Mesodermal cell (in vitro differentiated cells): Measurements from ENCODE around the gene ARL8B.
"Not testable (repeated sequence)": the region's sequence is repeated elsewhere in the genome, so short reads cannot be mapped to it uniquely, and the experiment has no call there.

Experiments used
- H3K27ac ChIP-seq: 2 replicates; pipeline ENCODE4 v1.7.0; 2013; ENCODE audit warnings: mild to moderate bottlenecking, low read depth, low read length, moderate library complexity; ENCODE audit not compliant: severe bottlenecking
- H3K36me3 ChIP-seq: 2 replicates; pipeline ENCODE4 v1.7.1; 2013; ENCODE audit warnings: mild to moderate bottlenecking, low read length, moderate library complexity; ENCODE audit not compliant: control insufficient read depth, insufficient read depth
- H3K4me1 ChIP-seq: one replicate; pipeline ENCODE4 v1.7.1; 2013; ENCODE audit warnings: mild to moderate bottlenecking, low read length; ENCODE audit not compliant: insufficient read depth, control insufficient read depth, poor library complexity, severe bottlenecking
- H3K4me3 ChIP-seq: 2 replicates; pipeline ENCODE4 v1.7.0; 2013; ENCODE audit warnings: low read length, control low read depth, mild to moderate bottlenecking; ENCODE audit not compliant: insufficient read depth, poor library complexity, severe bottlenecking; ENCODE audit errors: extremely low read depth
- H3K9me3 ChIP-seq: 2 replicates; pipeline ENCODE4 v1.7.1; 2013; ENCODE audit warnings: mild to moderate bottlenecking, low read length, moderate library complexity; ENCODE audit not compliant: control insufficient read depth
- WGBS, 2 experiments: methylation state at CpG; one replicate each; pipeline ENCODE4 v1.1.5; 2013; ENCODE audit warnings: missing lambda C conversion rate in 2 of 2; ENCODE audit not compliant: insufficient coverage in 2 of 2; 5-methylcytosine and 5-hydroxymethylcytosine counted together

Gene ARL8B

GRCh38 chr3:5090197-5090596 lies 31.9 kb upstream of the ARL8B start:
- H3K4me3 ChIP-seq: no peak overlapping the region
- H3K4me1 ChIP-seq: no peaks in the 10 kb centered on the region
- H3K36me3 ChIP-seq: no peaks in the 10 kb centered on the region
- H3K9me3 ChIP-seq: no peaks in the 10 kb centered on the region
- 84 to 100% methylated on average over 2 to 4 of the region's 5 CpGs for WGBS, 2 experiments
- H3K27ac ChIP-seq: no peak overlapping the region

DNA sequence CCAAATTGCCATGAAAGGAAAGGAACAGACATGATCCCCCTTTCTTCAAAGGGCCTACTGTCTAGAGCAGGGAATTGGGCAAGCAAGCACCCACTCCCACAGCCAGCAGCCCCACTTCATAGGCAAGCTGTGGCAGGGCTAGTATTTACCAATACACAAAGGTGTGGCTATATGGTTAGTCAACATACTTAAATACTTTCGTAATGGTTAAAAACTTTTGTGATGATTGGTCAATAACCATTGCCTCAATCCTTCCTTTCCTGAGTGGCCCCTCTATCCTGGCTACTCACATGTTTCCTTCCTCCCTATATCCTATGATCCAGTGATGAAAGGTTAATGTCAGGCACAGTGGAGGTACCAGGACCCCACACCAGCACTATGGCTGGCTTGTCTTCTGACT lies 30.1 kb upstream of the ARL8B start:
- H3K36me3 ChIP-seq: no peaks in the 10 kb centered on the region
- WGBS, 2 experiments: no CpG with 5 or more reads among the region's 1 CpG
- no peaks in the 10 kb centered on the region for H3K4me1 ChIP-seq
- no peak overlapping the region for H3K4me3 ChIP-seq
- H3K9me3 ChIP-seq: no peaks in the 10 kb centered on the region
- no peak overlapping the region for H3K27ac ChIP-seq

DNA sequence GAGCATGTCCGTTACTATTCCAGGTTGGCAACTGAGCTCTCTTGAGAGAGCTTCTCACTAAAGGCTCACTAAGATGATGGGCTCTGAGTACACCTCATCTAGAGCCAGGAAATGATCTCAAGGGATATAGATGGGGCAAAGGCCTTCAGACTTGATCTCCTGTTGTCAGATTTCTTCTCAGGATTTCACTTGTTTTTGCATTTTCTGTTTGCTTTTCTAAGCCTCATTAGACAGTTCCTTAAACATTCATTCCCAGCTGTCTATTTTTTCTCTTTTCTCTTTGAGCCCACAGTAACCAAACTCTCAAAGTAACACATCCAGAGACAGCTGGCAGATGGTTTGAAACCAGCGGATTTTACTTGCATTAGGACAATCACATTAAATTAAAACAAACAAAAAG lies 28.4 kb upstream of the ARL8B start:
- Histone ChIP-seq H3K4me1 (no peaks in the 10 kb centered on the region), H3K27ac (no peak overlapping the region), H3K9me3 (no peaks in the 10 kb centered on the region), H3K36me3 (no peaks in the 10 kb centered on the region), H3K4me3 (no peak overlapping the region)
- WGBS, 2 experiments: 93 to 100% methylated on average over 2 of the region's 2 CpGs

- Histone ChIP-seq H3K4me3 (no peak overlapping the region), H3K4me1 (no peaks in the 10 kb centered on the region), H3K36me3 (no peaks in the 10 kb centered on the region), H3K9me3 (no peaks in the 10 kb centered on the region), H3K27ac (no peak overlapping the region)
- WGBS, 2 experiments: 12% methylated on average over 13 to 15 of the region's 34 CpGs
These were observed 26.2 kb upstream of the ARL8B start for GRCh38 chr3:5095886-5096285.

GRCh38 chr3:5096336-5097008 lies 25.6 kb upstream of the ARL8B start:
- H3K9me3 ChIP-seq: no peaks in the 10 kb centered on the region
- H3K4me1 ChIP-seq: no peaks in the 10 kb centered on the region
- no peaks in the 10 kb centered on the region for H3K36me3 ChIP-seq
- H3K27ac ChIP-seq: no peak overlapping the region
- no peak overlapping the region for H3K4me3 ChIP-seq
- 54 to 71% methylated on average over 5 to 7 of the region's 11 CpGs for WGBS, 2 experiments

DNA sequence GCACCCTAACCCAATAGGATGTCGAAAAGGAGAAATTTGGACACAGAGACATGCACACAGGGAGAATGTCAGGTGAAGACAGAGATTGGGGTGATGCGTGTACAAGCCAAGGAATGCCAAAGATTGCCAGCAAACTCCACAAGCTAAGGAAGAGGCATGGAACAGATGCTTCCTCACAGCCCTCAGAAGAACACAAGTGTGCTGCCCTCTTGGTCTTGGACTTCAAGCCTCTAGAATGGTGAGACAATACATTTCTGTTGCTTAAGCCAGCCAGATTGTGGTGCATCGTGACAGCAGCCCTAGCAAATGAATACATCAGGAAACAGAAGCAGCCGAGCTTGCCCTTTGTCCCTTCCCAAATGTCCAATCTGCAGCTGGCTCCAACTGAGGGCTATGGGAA lies 23.7 kb upstream of the ARL8B start:
- no peaks in the 10 kb centered on the region for H3K9me3 ChIP-seq
- WGBS, 2 experiments: 77 to 83% methylated on average over 4 of the region's 4 CpGs

DNA sequence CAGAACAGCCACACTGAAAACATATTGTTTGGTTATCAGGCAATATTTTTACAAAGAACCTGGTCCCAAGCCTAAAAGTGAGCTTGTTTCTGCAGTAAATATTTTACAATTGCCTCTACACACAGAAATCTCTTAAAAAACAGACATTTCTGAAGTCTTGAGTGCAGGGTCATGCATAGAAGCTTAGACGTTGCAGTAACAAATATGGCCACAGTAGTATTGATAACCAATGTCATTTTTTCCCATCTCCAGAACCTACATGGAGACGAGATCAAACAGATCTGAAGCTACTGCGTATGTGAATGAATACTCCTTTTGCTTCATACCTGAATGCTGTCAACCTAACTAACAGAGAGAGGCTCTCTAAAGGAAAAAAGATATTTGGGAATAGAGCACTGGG lies 19.6 kb upstream of the ARL8B start:
- WGBS, 2 experiments: 90% methylated on average over 2 of the region's 3 CpGs; no CpG with 5 or more reads in 1 of the 2 experiments
- no peaks in the 10 kb centered on the region for H3K9me3 ChIP-seq
- H3K27ac ChIP-seq: no peak overlapping the region
- H3K4me1 ChIP-seq: no peaks in the 10 kb centered on the region
- no peaks in the 10 kb centered on the region for H3K36me3 ChIP-seq
- no peak overlapping the region for H3K4me3 ChIP-seq

More for the DNA sequence above, 23.7 kb upstream of the ARL8B start:
- Histone ChIP-seq H3K4me1 (no peaks in the 10 kb centered on the region), H3K36me3 (no peaks in the 10 kb centered on the region), H3K27ac (no peak overlapping the region), H3K4me3 (no peak overlapping the region)

- H3K27ac ChIP-seq: no peak overlapping the region
- no peaks in the 10 kb centered on the region for H3K4me1 ChIP-seq
- H3K36me3 ChIP-seq: no peaks in the 10 kb centered on the region
- no CpG with 5 or more reads among the region's 3 CpGs for WGBS, 2 experiments
- no peak overlapping the region for H3K4me3 ChIP-seq
- H3K9me3 ChIP-seq: no peaks in the 10 kb centered on the region
These were observed 18.3 kb upstream of the ARL8B start for GRCh38 chr3:5103743-5104142.

GRCh38 chr3:5105050-5105449 lies 17.0 kb upstream of the ARL8B start:
- no peak overlapping the region for H3K4me3 ChIP-seq
- no peaks in the 10 kb centered on the region for H3K4me1 ChIP-seq
- no peak overlapping the region for H3K27ac ChIP-seq
- no peaks in the 10 kb centered on the region for H3K9me3 ChIP-seq
- no peaks in the 10 kb centered on the region for H3K36me3 ChIP-seq
- 94 to 97% methylated on average over 6 of the region's 7 CpGs for WGBS, 2 experiments

DNA sequence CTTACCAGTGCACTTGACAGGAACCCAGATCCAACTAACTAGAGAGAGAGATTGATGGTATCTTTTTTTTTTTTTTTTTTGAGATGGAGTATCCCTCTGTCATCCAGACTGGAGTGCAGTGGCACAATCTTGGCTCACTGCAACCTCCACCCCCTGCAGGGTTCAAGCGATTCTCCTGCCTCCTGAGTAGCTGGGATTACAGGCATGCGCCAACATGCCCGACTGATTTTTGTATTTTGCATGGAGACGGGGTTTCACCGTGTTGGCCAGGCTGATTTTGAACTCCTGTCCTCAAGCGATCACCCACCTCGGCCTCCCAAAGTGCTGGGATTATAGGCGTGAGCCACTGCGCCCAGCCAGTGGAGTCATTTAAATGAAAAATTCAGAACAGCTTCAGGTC lies 15.7 kb upstream of the ARL8B start:
- H3K27ac ChIP-seq: not testable (repeated sequence)
- WGBS, 2 experiments: 83 to 94% methylated on average over 9 of the region's 9 CpGs

DNA sequence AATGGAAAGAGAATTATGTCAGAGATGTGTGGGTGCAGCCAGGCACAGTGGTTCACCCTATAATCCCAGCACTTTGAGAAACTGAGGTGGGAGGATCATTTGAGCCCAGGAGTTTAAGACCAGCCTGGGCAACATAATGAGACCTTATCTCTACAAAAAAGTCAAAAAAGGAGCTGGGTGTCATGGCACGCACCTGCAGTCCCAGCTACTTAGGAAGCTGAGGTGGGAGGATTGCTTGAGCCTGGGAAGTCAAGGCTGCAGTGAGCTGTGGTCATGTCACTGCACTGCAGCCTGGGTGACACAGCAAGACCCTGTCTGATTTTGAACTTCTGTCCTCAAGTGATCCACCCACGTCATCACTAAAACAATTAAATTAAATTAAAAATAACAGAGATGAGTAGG lies 15.2 kb upstream of the ARL8B start:
- 92 to 100% methylated on average over 1 of the region's 2 CpGs for WGBS, 2 experiments
- not testable (repeated sequence) for H3K27ac ChIP-seq, H3K4me1 ChIP-seq, H3K9me3 ChIP-seq, H3K4me3 ChIP-seq, H3K36me3 ChIP-seq

More for the DNA sequence above, 15.7 kb upstream of the ARL8B start:
- not testable (repeated sequence) for H3K4me1 ChIP-seq, H3K36me3 ChIP-seq, H3K4me3 ChIP-seq, H3K9me3 ChIP-seq
